Esophagus squamous epithelium (tissue), 4 donors: Measurements from ENCODE around the gene CHST12.

ENCODE experiments used
- CTCF ChIP-seq, 6 experiments: fragments of 450-650 bp in 4 of 6; fragments of 200-600 bp in 2 of 6; sonication (generic) in 2 of 6; IDR thresholded peaks; one replicate each; pipeline ENCODE4 v1.5.1; 2016 to 2019; ENCODE audit warnings: antibody characterized with exemption in 6 of 6, mild to moderate bottlenecking in 4 of 6, moderate library complexity in 4 of 6
- POLR2A ChIP-seq, 4 donors: fragments of 450-650 bp; IDR thresholded peaks; one replicate each; pipeline ENCODE4 v1.6.1; 2017; ENCODE audit warnings: antibody characterized with exemption in 4 of 4, mild to moderate bottlenecking in 4 of 4, moderate library complexity in 3 of 4

- TF ChIP-seq CTCF (IDR thresholded peaks at IDR 0.05) (no peak), POLR2A (IDR thresholded peaks at IDR 0.05) (no peak)
Measured at GRCh38 chr7:2417981-2418481, 14.6 kb downstream of the CHST12 start.
